Natural killer cell (primary cell): ENCODE measurements around the gene APOA1. TPM values are rescaled to one million over a fixed set of nuclear protein-coding genes. Genes with fewer than 3 reads are reported as not detected.

Experiments
- ATAC-seq, 3 donors: fragments of 150-1000 bp in 2 of 3; fragments of 200-7000 bp in 1 of 3; cut with Tn5 transposase; 1 replicate in 1 of 3; 2 replicates in 2 of 3; pipeline ENCODE4 v1.10.0; 2021; ENCODE audit warnings: mild to moderate bottlenecking in 2 of 3, moderate library complexity in 2 of 3
- DNase-seq, 2 donors: peaks; one replicate each; pipeline versions ENCODE4 v3.0.0 to v3.0.0-alpha.2; 2013 to 2021; ENCODE audit warnings: mixed read lengths in 1 of 2
- H3K27ac ChIP-seq: one replicate; pipeline ENCODE4 v1.5.1; 2013; ENCODE audit warnings: mild to moderate bottlenecking, low read length
- H3K27me3 ChIP-seq: one replicate; pipeline ENCODE4 v1.6.1; 2013; ENCODE audit warnings: low read length; ENCODE audit not compliant: control insufficient read depth, insufficient read depth
- H3K36me3 ChIP-seq: one replicate; pipeline ENCODE4 v1.6.1; 2013; ENCODE audit warnings: low read length; ENCODE audit not compliant: control insufficient read depth, insufficient read depth
- H3K4me1 ChIP-seq: one replicate; pipeline ENCODE4 v1.6.1; 2013; ENCODE audit warnings: low read length; ENCODE audit not compliant: control insufficient read depth, insufficient read depth
- H3K4me3 ChIP-seq: one replicate; pipeline ENCODE4 v1.5.1; 2013; ENCODE audit warnings: low read length
- H3K9me3 ChIP-seq: one replicate; pipeline ENCODE4 v1.6.1; 2013; ENCODE audit warnings: low read length; ENCODE audit not compliant: control insufficient read depth, insufficient read depth
- H3K27ac Mint-ChIP-seq, 2 donors: one replicate each; pipeline ENCODE4 v1.8.0; 2022; ENCODE audit warnings: mild to moderate bottlenecking in 2 of 2, mixed read lengths in 2 of 2, moderate library complexity in 1 of 2
- H3K27me3 Mint-ChIP-seq, 2 donors: one replicate each; pipeline ENCODE4 v1.8.0; 2022; ENCODE audit warnings: low read depth in 2 of 2, mixed read lengths in 2 of 2
- H3K36me3 Mint-ChIP-seq: one replicate; pipeline ENCODE4 v1.8.0; 2022; ENCODE audit warnings: mixed read lengths
- H3K4me1 Mint-ChIP-seq, 2 donors: one replicate each; pipeline ENCODE4 v1.8.0; 2022; ENCODE audit warnings: mixed read lengths in 2 of 2
- H3K4me3 Mint-ChIP-seq: one replicate; pipeline ENCODE4 v1.8.0; 2022; ENCODE audit warnings: mild to moderate bottlenecking, moderate library complexity, mixed read lengths
- H3K9me3 Mint-ChIP-seq, 2 donors: one replicate each; pipeline ENCODE4 v1.8.0; 2022; ENCODE audit warnings: mixed read lengths in 2 of 2
- WGBS: methylation state at CpG from one replicate; pipeline ENCODE4 v1.1.7; 2013; ENCODE audit warnings: missing lambda C conversion rate; ENCODE audit not compliant: insufficient coverage; 5-methylcytosine and 5-hydroxymethylcytosine counted together
- intact Hi-C: fragments of 100-400 bp; cut with micrococcal nuclease; formaldehyde crosslinking; loops from one replicate; pipeline ENCODE4 v1.14.2; 2022
- total RNA-seq, 4 donors: library from RNA; stranded (reverse); fragments of 120-200 nt in 1 of 4; gene quantifications; one replicate each; pipeline versions ENCODE4 v1.2.3 to v1.2.4, GENCODE V29; 2013 to 2022
- TF ChIP-seq, protein P1 (sequence below): fragments of 200-600 bp; IDR thresholded peaks from one replicate; pipeline ENCODE4 v1.8.0; 2022; ENCODE audit warnings: antibody characterized with exemption

APOA1 gene
- total RNA-seq, 3 donors from 2014 or later (not counting 1 experiment from before 2014, with no cell fraction given), result 0.54 to 0.87 TPM; not detected in 1

DNA sequence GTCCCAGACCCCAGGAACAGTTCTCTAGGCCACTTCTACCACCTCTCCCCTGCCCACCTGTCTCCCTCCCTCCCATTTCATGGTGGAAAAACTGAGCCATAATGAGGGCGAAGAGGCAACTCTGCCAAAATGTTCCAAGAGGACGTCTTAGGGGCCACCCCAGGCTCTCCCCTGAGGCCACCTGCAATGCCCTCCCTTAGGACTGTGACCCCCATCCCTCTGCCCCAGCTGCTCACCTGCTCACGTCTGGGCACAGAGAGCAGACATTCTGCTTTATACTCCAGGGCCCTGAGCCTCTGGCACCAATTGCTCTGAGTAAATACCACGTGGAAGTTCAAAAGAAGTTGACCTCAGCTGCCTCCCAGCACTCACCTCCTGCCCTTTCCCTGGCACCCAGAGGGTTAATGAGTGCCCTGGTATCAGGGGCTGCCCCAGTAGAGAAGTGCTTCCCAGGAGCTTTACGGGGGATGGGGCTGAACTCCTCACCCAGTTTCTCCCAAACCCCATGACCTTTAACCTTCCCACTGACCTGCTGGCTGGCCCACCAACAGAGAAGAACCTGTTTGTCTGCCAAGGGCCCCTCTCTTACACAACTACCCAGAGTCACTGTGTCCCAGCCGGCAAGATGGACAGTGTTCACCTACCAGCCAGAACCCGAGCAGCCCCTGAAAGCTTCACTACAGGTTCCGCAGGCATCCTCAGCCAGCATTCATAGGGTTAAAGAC lies 45.1 kb downstream of the APOA1 start:
- Histone ChIP-seq H3K4me1 (peaks cover 21% of the 10 kb centered on the region), H3K9me3 (no peaks in the 10 kb centered on the region), H3K4me3 (no peak overlapping the region), H3K27me3 (no peaks in the 10 kb centered on the region), H3K27ac (no peak overlapping the region), H3K36me3 (no peaks in the 10 kb centered on the region)
- Mint-ChIP-seq H3K36me3 (no peaks in the 10 kb centered on the region), H3K9me3 (no peaks in the 10 kb centered on the region), H3K27me3 (no peaks in the 10 kb centered on the region), H3K27ac (no peak overlapping the region), H3K4me3 (no peak overlapping the region), H3K4me1 (peaks cover 11 to 23% of the 10 kb centered on the region in 2 donors)
- no peak for DNase-seq
- 92% methylated on average over 8 of the region's 8 CpGs for WGBS
- TF ChIP-seq, protein P1, sequence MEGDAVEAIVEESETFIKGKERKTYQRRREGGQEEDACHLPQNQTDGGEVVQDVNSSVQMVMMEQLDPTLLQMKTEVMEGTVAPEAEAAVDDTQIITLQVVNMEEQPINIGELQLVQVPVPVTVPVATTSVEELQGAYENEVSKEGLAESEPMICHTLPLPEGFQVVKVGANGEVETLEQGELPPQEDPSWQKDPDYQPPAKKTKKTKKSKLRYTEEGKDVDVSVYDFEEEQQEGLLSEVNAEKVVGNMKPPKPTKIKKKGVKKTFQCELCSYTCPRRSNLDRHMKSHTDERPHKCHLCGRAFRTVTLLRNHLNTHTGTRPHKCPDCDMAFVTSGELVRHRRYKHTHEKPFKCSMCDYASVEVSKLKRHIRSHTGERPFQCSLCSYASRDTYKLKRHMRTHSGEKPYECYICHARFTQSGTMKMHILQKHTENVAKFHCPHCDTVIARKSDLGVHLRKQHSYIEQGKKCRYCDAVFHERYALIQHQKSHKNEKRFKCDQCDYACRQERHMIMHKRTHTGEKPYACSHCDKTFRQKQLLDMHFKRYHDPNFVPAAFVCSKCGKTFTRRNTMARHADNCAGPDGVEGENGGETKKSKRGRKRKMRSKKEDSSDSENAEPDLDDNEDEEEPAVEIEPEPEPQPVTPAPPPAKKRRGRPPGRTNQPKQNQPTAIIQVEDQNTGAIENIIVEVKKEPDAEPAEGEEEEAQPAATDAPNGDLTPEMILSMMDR, result no peak
- no peak for ATAC-seq
- intact Hi-C loops, result loop anchor here (5.0 kb wide), 1 partner anchor 60 kb away; no protein-coding TSS in a partner anchor

DNA sequence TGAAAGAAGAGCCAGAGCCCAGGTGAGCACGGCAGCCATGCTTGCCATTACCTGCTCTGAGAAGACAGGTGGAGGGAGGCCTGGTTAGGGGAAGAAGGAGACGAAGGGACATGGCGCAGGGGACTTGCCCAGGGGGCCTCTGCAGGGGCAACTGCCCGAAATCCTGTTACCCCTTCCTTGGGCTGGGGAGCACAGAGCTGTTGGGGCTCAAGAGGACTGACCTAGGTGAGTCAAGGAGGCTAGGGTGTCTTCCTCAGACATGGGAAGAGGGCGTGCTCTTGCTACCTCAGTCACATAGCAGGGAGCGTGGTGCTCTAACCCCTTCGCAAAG lies 45.6 kb downstream of the APOA1 start, which contains the start of gene APOA5:
Gene APOA5 (minus strand): TSS at position 67 of the 331 bp plus-strand sequence. CDS start 19 bp downstream, at position 48.
- Mint-ChIP-seq H3K27me3 (no peaks in the 10 kb centered on the region), H3K9me3 (no peaks in the 10 kb centered on the region), H3K4me3 (no peak within 1 kb of the TSS), H3K4me1 (peaks cover 16 to 28% of the 10 kb centered on the region in 2 donors), H3K27ac (peak within 1 kb of the TSS in 1 of 2 donors; percentile 46), H3K36me3 (no peaks in the 10 kb centered on the region)
- no peaks in the 10 kb centered on the region for H3K9me3 ChIP-seq
- no peak within 1 kb of the TSS for H3K4me3 ChIP-seq
- no peaks in the 10 kb centered on the region for H3K27me3 ChIP-seq
- H3K27ac ChIP-seq, result no peak within 1 kb of the TSS
- WGBS, result 91% methylated on average over 7 of the region's 7 CpGs
- DNase-seq, result no peak
- intact Hi-C loops, result loop anchor here (1.0 to 5.0 kb wide), 3 partner anchors 45 to 315 kb away; no protein-coding TSS in a partner anchor
- TF ChIP-seq, protein P1, result no peak
- ATAC-seq, result no peak
- peaks cover 26% of the 10 kb centered on the region for H3K4me1 ChIP-seq
- peaks cover under 1% of the 10 kb centered on the region for H3K36me3 ChIP-seq

DNA sequence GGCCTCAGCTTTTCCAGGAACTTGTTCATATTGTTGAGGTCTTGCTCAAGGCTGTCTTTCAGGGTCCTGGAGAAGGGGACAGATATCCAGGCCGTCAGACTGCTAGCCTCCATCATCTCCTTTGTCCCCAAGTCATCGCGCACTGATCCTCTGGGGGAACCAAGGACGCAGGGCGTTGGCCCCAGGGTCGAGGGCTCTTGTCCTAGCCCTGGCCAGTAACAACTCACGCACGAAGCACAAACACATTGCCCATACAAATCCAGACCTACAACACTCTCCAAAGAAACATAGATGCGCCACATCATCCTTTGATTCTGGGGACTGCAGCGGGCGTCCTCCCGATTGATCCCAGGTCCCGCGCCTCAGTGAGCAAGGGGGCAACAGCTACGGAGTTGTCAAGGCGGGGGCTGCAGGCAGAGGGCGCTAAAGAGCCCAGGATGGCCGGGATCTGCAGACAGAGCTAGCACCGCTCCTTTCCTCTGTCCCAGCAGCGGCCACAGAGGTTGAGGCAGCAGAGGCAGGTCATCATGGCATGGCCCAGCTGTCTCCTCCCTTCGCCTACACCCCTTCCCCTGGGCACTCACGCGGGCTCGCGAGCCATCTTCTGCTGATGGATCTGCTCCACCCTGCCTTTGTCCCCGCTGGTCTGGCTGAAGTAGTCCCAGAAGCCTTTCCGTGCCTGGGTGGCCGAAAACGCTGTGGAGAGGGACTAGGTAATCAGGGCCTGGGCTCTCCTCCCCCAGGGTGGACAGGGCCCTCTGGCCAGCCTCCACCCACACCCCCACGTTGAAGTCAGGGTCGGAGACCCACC lies 46.2 kb downstream of the APOA1 start:
- 35% methylated on average over 31 of the region's 31 CpGs for WGBS
- TF ChIP-seq, protein P1, result peak; percentile 84
- H3K4me1 ChIP-seq, result peaks cover 30% of the 10 kb centered on the region
- H3K27ac ChIP-seq, result no peak overlapping the region
- H3K9me3 ChIP-seq, result no peaks in the 10 kb centered on the region
- Mint-ChIP-seq H3K4me1 (peaks cover 21 to 34% of the 10 kb centered on the region in 2 donors), H3K27ac (peak overlapping the region in 1 of 2 donors; percentile 46), H3K36me3 (no peaks in the 10 kb centered on the region), H3K9me3 (no peaks in the 10 kb centered on the region), H3K27me3 (no peaks in the 10 kb centered on the region), H3K4me3 (no peak overlapping the region)
- ATAC-seq (peak; percentile 67 to 73 (median 70)), DNase-seq (peak; percentile 77 to 85)
- H3K4me3 ChIP-seq, result no peak overlapping the region
- intact Hi-C loops, result loop anchor here (1.0 to 5.0 kb wide), 3 partner anchors 45 to 315 kb away; no protein-coding TSS in a partner anchor
- no peaks in the 10 kb centered on the region for H3K27me3 ChIP-seq
- H3K36me3 ChIP-seq, result peaks cover 6% of the 10 kb centered on the region
